Trophoblast cell (in vitro differentiated cells and primary cell): Measurements from ENCODE around the gene TTK.
A peak's percentile ranks its signal among the peaks of the same experiment; 100 is the strongest.

Source experiments
- DNase-seq, 2 donors: peaks; one replicate each; pipeline ENCODE4 v3.0.0-alpha.2; 2016
- H2AFZ ChIP-seq: 2 replicates; pipeline ENCODE4 v1.6.1; 2013; ENCODE audit warnings: low read length, moderate library complexity, mild to moderate bottlenecking; ENCODE audit not compliant: insufficient read depth, poor library complexity
- H2AK5ac ChIP-seq: 2 replicates; pipeline ENCODE4 v1.6.1; 2013; ENCODE audit warnings: mild to moderate bottlenecking, low read length
- H2BK120ac ChIP-seq: 2 replicates; pipeline ENCODE4 v1.6.1; 2013; ENCODE audit warnings: low read length, mild to moderate bottlenecking, moderate library complexity; ENCODE audit not compliant: insufficient read depth, poor library complexity
- H2BK12ac ChIP-seq: 2 replicates; pipeline ENCODE4 v1.6.1; 2013; ENCODE audit warnings: mild to moderate bottlenecking, low read length, moderate library complexity
- H2BK5ac ChIP-seq: 2 replicates; pipeline ENCODE4 v1.6.1; 2013; ENCODE audit warnings: low read length, low read depth, moderate library complexity, mild to moderate bottlenecking; ENCODE audit not compliant: poor library complexity
- H3K14ac ChIP-seq: 2 replicates; pipeline ENCODE4 v1.6.1; 2013; ENCODE audit warnings: mild to moderate bottlenecking, low read length
- H3K18ac ChIP-seq: 2 replicates; pipeline ENCODE4 v1.6.1; 2013; ENCODE audit warnings: mild to moderate bottlenecking, low read length
- H3K23ac ChIP-seq: 2 replicates; pipeline ENCODE4 v1.6.1; 2013; ENCODE audit warnings: low read length
- H3K27ac ChIP-seq: 2 replicates; pipeline ENCODE4 v1.5.1; 2013; ENCODE audit warnings: low read depth, mild to moderate bottlenecking, inconsistent platforms, low read length, moderate library complexity
- H3K27me3 ChIP-seq: 2 replicates; pipeline ENCODE4 v1.6.1; 2013; ENCODE audit warnings: inconsistent platforms, mild to moderate bottlenecking, low read length, moderate library complexity; ENCODE audit not compliant: insufficient read depth
- H3K36me3 ChIP-seq, 2 experiments: 1 replicate in 1 of 2; 2 replicates in 1 of 2; pipeline ENCODE4 v1.6.1; 2013; ENCODE audit warnings: low read length in 2 of 2, mild to moderate bottlenecking in 2 of 2, moderate library complexity in 1 of 2; ENCODE audit not compliant: insufficient read depth in 2 of 2, control insufficient read depth in 1 of 2
- H3K4ac ChIP-seq: 2 replicates; pipeline ENCODE4 v1.6.1; 2013; ENCODE audit warnings: low read depth, mild to moderate bottlenecking, low read length, moderate library complexity
- H3K4me1 ChIP-seq, 2 experiments: 1 replicate in 1 of 2; 2 replicates in 1 of 2; pipeline ENCODE4 v1.6.1; 2013; ENCODE audit warnings: low read length in 2 of 2, mild to moderate bottlenecking in 2 of 2, moderate library complexity in 1 of 2; ENCODE audit not compliant: insufficient read depth in 2 of 2, control insufficient read depth in 1 of 2
- H3K4me2 ChIP-seq: 2 replicates; pipeline ENCODE4 v1.6.1; 2013; ENCODE audit warnings: inconsistent platforms, mild to moderate bottlenecking, low read length, moderate library complexity
- H3K4me3 ChIP-seq: 2 replicates; pipeline ENCODE4 v1.5.1; 2013; ENCODE audit warnings: mild to moderate bottlenecking, low read depth, low read length, inconsistent platforms
- H3K79me1 ChIP-seq: one replicate; pipeline ENCODE4 v1.6.1; 2013; ENCODE audit warnings: low read length
- H3K79me2 ChIP-seq: 2 replicates; pipeline ENCODE4 v1.6.1; 2013; ENCODE audit warnings: low read length, mild to moderate bottlenecking; ENCODE audit not compliant: control insufficient read depth, insufficient read depth, poor library complexity
- H3K9ac ChIP-seq: 2 replicates; pipeline ENCODE4 v1.6.1; 2013; ENCODE audit warnings: mild to moderate bottlenecking, low read length
- H3K9me3 ChIP-seq: 2 replicates; pipeline ENCODE4 v1.6.1; 2013; ENCODE audit warnings: low read depth, mild to moderate bottlenecking, control low read depth, inconsistent platforms, low read length; ENCODE audit not compliant: insufficient read depth
- H4K12ac ChIP-seq: 2 replicates; pipeline ENCODE4 v1.6.1; 2013; ENCODE audit warnings: low read depth, mild to moderate bottlenecking, low read length, moderate library complexity
- H4K8ac ChIP-seq: 2 replicates; pipeline ENCODE4 v1.6.1; 2013; ENCODE audit warnings: low read depth, mild to moderate bottlenecking, low read length, moderate library complexity
- H4K91ac ChIP-seq: one replicate; pipeline ENCODE4 v1.6.1; 2013; ENCODE audit warnings: low read depth, mild to moderate bottlenecking, low read length, moderate library complexity
- WGBS: extraction: QIAGEN DNeasy Blood & Tissue Kit; methylation state at CpG from one replicate; pipeline ENCODE4 v1.1.7; 2013; ENCODE audit warnings: missing lambda C conversion rate; ENCODE audit not compliant: insufficient read length, insufficient coverage; ENCODE audit errors: extremely low coverage; 5-methylcytosine and 5-hydroxymethylcytosine counted together

TTK gene

GRCh38 chr6:80009531-80009930 lies 5.1 kb downstream of the TTK start:
- Histone ChIP-seq H3K4me3 (no peak overlapping the region), H3K9ac (no peak overlapping the region), H3K18ac (no peak overlapping the region), H4K8ac (no peak overlapping the region), H2BK12ac (no peak overlapping the region), H2AK5ac (no peak overlapping the region), H2BK5ac (no peak overlapping the region), H3K79me2 (peaks cover 3% of the 10 kb centered on the region), H2BK120ac (no peak overlapping the region), H3K79me1 (peaks cover 3% of the 10 kb centered on the region), H3K23ac (no peak overlapping the region), H3K36me3 (no peaks in the 10 kb centered on the region), H4K12ac (no peak overlapping the region), H3K4me1 (no peaks in the 10 kb centered on the region), H3K4ac (no peak overlapping the region), H3K27ac (no peak overlapping the region), H4K91ac (no peak overlapping the region), H3K4me2 (no peak overlapping the region), H2AFZ (no peak overlapping the region), H3K9me3 (no peaks in the 10 kb centered on the region), H3K14ac (no peak overlapping the region), H3K27me3 (no peaks in the 10 kb centered on the region)
- WGBS = no CpG with 5 or more reads among the region's 1 CpG
- DNase-seq = no peak

GRCh38 chr6:80010288-80010687 lies 5.8 kb downstream of the TTK start:
- Histone ChIP-seq H3K18ac (no peak overlapping the region), H3K9me3 (no peaks in the 10 kb centered on the region), H3K9ac (no peak overlapping the region), H3K4me2 (no peak overlapping the region), H2AFZ (no peak overlapping the region), H2BK5ac (no peak overlapping the region), H3K4me3 (no peak overlapping the region), H3K27me3 (no peaks in the 10 kb centered on the region), H3K23ac (no peak overlapping the region), H3K4ac (no peak overlapping the region), H4K12ac (no peak overlapping the region), H3K79me2 (no peaks in the 10 kb centered on the region), H4K91ac (no peak overlapping the region), H2BK12ac (no peak overlapping the region), H3K4me1 (no peaks in the 10 kb centered on the region), H3K14ac (no peak overlapping the region), H4K8ac (no peak overlapping the region), H3K27ac (no peak overlapping the region), H2AK5ac (no peak overlapping the region), H3K36me3 (peaks cover under 1% of the 10 kb centered on the region in 2 experiments), H3K79me1 (no peaks in the 10 kb centered on the region), H2BK120ac (no peak overlapping the region)
- no peak for DNase-seq
- no CpG with 5 or more reads among the region's 2 CpGs for WGBS

- Histone ChIP-seq H3K36me3 (peaks cover 6% of the 10 kb centered on the region in 2 experiments), H3K4me2 (no peak overlapping the region), H3K79me2 (no peaks in the 10 kb centered on the region), H4K91ac (no peak overlapping the region), H2BK120ac (no peak overlapping the region), H3K4me1 (peaks cover 3 to 5% of the 10 kb centered on the region in 2 experiments), H3K4me3 (no peak overlapping the region), H3K18ac (no peak overlapping the region), H4K12ac (no peak overlapping the region), H2BK5ac (no peak overlapping the region), H3K14ac (no peak overlapping the region), H3K23ac (no peak overlapping the region), H3K79me1 (no peaks in the 10 kb centered on the region), H3K27ac (no peak overlapping the region), H3K27me3 (no peaks in the 10 kb centered on the region), H4K8ac (no peak overlapping the region), H2AFZ (no peak overlapping the region), H3K4ac (no peak overlapping the region), H2AK5ac (no peak overlapping the region), H2BK12ac (no peak overlapping the region), H3K9ac (no peak overlapping the region), H3K9me3 (no peaks in the 10 kb centered on the region)
- WGBS = no CpG with 5 or more reads among the region's 2 CpGs
- DNase-seq = no peak
Measured at GRCh38 chr6:80015839-80016435, 11.5 kb downstream of the TTK start.

- Histone ChIP-seq H4K91ac (no peak overlapping the region), H3K27ac (peak overlapping the region; percentile 44), H3K79me2 (no peaks in the 10 kb centered on the region), H3K4me2 (peak overlapping the region; percentile 17), H3K9me3 (no peaks in the 10 kb centered on the region), H3K23ac (no peak overlapping the region), H3K4me3 (no peak overlapping the region), H2AFZ (no peak overlapping the region), H4K8ac (no peak overlapping the region), H4K12ac (no peak overlapping the region), H3K27me3 (no peaks in the 10 kb centered on the region), H3K79me1 (peaks cover 3% of the 10 kb centered on the region), H3K4me1 (peaks cover 7 to 9% of the 10 kb centered on the region in 2 experiments), H3K14ac (no peak overlapping the region), H3K18ac (no peak overlapping the region), H2BK5ac (no peak overlapping the region), H2BK12ac (no peak overlapping the region), H2AK5ac (no peak overlapping the region), H2BK120ac (no peak overlapping the region), H3K4ac (no peak overlapping the region), H3K36me3 (peaks cover 7 to 10% of the 10 kb centered on the region in 2 experiments), H3K9ac (no peak overlapping the region)
- no CpG with 5 or more reads among the region's 7 CpGs for whole genome bisulfite sequencing
- no peak for DNase-seq
Measured at GRCh38 chr6:80020381-80021120, 16.1 kb downstream of the TTK start.
